Subcutaneous abdominal adipose tissue (tissue), 5 donors: ENCODE results near the gene PNKD.

Source experiments
- H3K27ac ChIP-seq: one replicate; pipeline ENCODE4 v1.7.0; 2013; ENCODE audit warnings: low read depth, mild to moderate bottlenecking, inconsistent platforms, low read length, moderate library complexity
- H3K27me3 ChIP-seq, 5 donors: one replicate each; pipeline ENCODE4 v1.7.0; 2013; ENCODE audit warnings: low read length in 5 of 5, inconsistent platforms in 1 of 5; ENCODE audit not compliant: control insufficient read depth in 5 of 5, insufficient read depth in 4 of 5
- H3K36me3 ChIP-seq, 5 donors: one replicate each; pipeline ENCODE4 v1.7.0; 2013; ENCODE audit warnings: low read length in 5 of 5; ENCODE audit not compliant: control insufficient read depth in 5 of 5, insufficient read depth in 5 of 5
- H3K4me1 ChIP-seq, 5 donors: one replicate each; pipeline ENCODE4 v1.7.0; 2013; ENCODE audit warnings: low read length in 5 of 5, mild to moderate bottlenecking in 3 of 5, moderate library complexity in 1 of 5; ENCODE audit not compliant: control insufficient read depth in 5 of 5, insufficient read depth in 5 of 5
- H3K4me3 ChIP-seq, 5 donors: one replicate each; pipeline ENCODE4 v1.7.0; 2013; ENCODE audit warnings: low read length in 5 of 5, low read depth in 1 of 5
- H3K9ac ChIP-seq, 5 donors: one replicate each; pipeline ENCODE4 v1.7.0; 2013; ENCODE audit warnings: low read length in 5 of 5, mild to moderate bottlenecking in 4 of 5, moderate library complexity in 3 of 5
- H3K9me3 ChIP-seq, 5 donors: one replicate each; pipeline ENCODE4 v1.7.0; 2013; ENCODE audit warnings: low read length in 5 of 5; ENCODE audit not compliant: control insufficient read depth in 5 of 5
- donor health status: healthy.
- donor health status: healthy.
- donor health status: healthy.
- donor health status: healthy.
- donor health status: healthy.

Gene PNKD

GRCh38 chr2:218262237-218262600, 8.1 kb upstream of the PNKD start:
- Histone ChIP-seq H3K36me3 (peaks cover 0 to 46% (median 37%) of the 10 kb centered on the region in 5 donors), H3K27me3 (no peaks in the 10 kb centered on the region), H3K27ac (peak overlapping the region; percentile 83), H3K4me1 (peaks cover 35 to 75% (median 73%) of the 10 kb centered on the region in 5 donors), H3K4me3 (peak overlapping the region in 1 of 5 donors; percentile 2), H3K9ac (no peak overlapping the region), H3K9me3 (no peaks in the 10 kb centered on the region)

- no peaks in the 10 kb centered on the region for H3K9me3 ChIP-seq
- H3K4me1 ChIP-seq = peaks cover 34 to 70% (median 68%) of the 10 kb centered on the region in 5 donors
- peak overlapping the region; percentile 83 for H3K27ac ChIP-seq
- peak overlapping the region in 1 of 5 donors; percentile 20 for H3K9ac ChIP-seq
- H3K27me3 ChIP-seq = no peaks in the 10 kb centered on the region
- peak overlapping the region in 3 of 5 donors; percentile 2 to 41 (median 11) for H3K4me3 ChIP-seq
- H3K36me3 ChIP-seq = peaks cover 0 to 51% (median 43%) of the 10 kb centered on the region in 5 donors
These were observed 7.4 kb upstream of the PNKD start for GRCh38 chr2:218262631-218263586.

GRCh38 chr2:218263817-218264641, 6.3 kb upstream of the PNKD start:
- H3K27ac ChIP-seq = peak overlapping the region; percentile 30
- H3K4me1 ChIP-seq = peaks cover 29 to 63% (median 60%) of the 10 kb centered on the region in 5 donors
- H3K9me3 ChIP-seq = no peaks in the 10 kb centered on the region
- H3K36me3 ChIP-seq = peaks cover 0 to 51% (median 43%) of the 10 kb centered on the region in 5 donors
- H3K9ac ChIP-seq = peak overlapping the region in 1 of 5 donors; percentile 32
- H3K27me3 ChIP-seq = no peaks in the 10 kb centered on the region
- no peak overlapping the region for H3K4me3 ChIP-seq

- Histone ChIP-seq H3K9me3 (no peaks in the 10 kb centered on the region), H3K36me3 (peaks cover 0 to 51% (median 43%) of the 10 kb centered on the region in 5 donors), H3K4me3 (no peak overlapping the region), H3K27me3 (no peaks in the 10 kb centered on the region), H3K4me1 (peaks cover 23 to 61% (median 57%) of the 10 kb centered on the region in 5 donors), H3K27ac (no peak overlapping the region), H3K9ac (peak overlapping the region in 1 of 5 donors; percentile 32)
These were observed 5.4 kb upstream of the PNKD start for GRCh38 chr2:218264773-218265561.

- no peaks in the 10 kb centered on the region for H3K9me3 ChIP-seq
- no peak overlapping the region for H3K27ac ChIP-seq
- peaks cover 17 to 58% (median 52%) of the 10 kb centered on the region in 5 donors for H3K4me1 ChIP-seq
- H3K9ac ChIP-seq = no peak overlapping the region
- H3K4me3 ChIP-seq = no peak overlapping the region
- no peaks in the 10 kb centered on the region for H3K27me3 ChIP-seq
- peaks cover 0 to 51% (median 43%) of the 10 kb centered on the region in 5 donors for H3K36me3 ChIP-seq
These were observed 4.7 kb upstream of the PNKD start for GRCh38 chr2:218265626-218266025.

GRCh38 chr2:218266316-218266979, 3.9 kb upstream of the PNKD start:
- Histone ChIP-seq H3K9me3 (no peaks in the 10 kb centered on the region), H3K36me3 (peaks cover 0 to 51% (median 43%) of the 10 kb centered on the region in 5 donors), H3K27me3 (no peaks in the 10 kb centered on the region), H3K4me3 (no peak overlapping the region), H3K27ac (no peak overlapping the region), H3K4me1 (peaks cover 14 to 58% (median 52%) of the 10 kb centered on the region in 5 donors), H3K9ac (no peak overlapping the region)

- H3K27ac ChIP-seq = no peak overlapping the region
- H3K9ac ChIP-seq = no peak overlapping the region
- H3K4me1 ChIP-seq = peaks cover 12 to 58% (median 52%) of the 10 kb centered on the region in 5 donors
- H3K27me3 ChIP-seq = no peaks in the 10 kb centered on the region
- H3K9me3 ChIP-seq = no peaks in the 10 kb centered on the region
- no peak overlapping the region for H3K4me3 ChIP-seq
- H3K36me3 ChIP-seq = peaks cover 0 to 51% (median 43%) of the 10 kb centered on the region in 5 donors
These were observed 3.1 kb upstream of the PNKD start for GRCh38 chr2:218267259-218267658.

GRCh38 chr2:218270721-218271486, 585 bp downstream of the PNKD start:
- peak overlapping the region; percentile 83 to 96 (median 90) for H3K4me3 ChIP-seq
- H3K9ac ChIP-seq = peak overlapping the region; percentile 78 to 89 (median 79)
- H3K4me1 ChIP-seq = peaks cover 14 to 71% (median 56%) of the 10 kb centered on the region in 5 donors
- H3K27ac ChIP-seq = peak overlapping the region; percentile 88
- H3K27me3 ChIP-seq = no peaks in the 10 kb centered on the region
- H3K36me3 ChIP-seq = peaks cover 0 to 43% (median 42%) of the 10 kb centered on the region in 5 donors
- H3K9me3 ChIP-seq = no peaks in the 10 kb centered on the region
